Measurements from ENCODE around the gene FHOD3. TPM values are rescaled to one million over a fixed set of nuclear protein-coding genes. Genes with fewer than 3 reads are reported as not detected.

The FHOD3 gene
- total RNA-seq, 2 donors from 2014 or later = 2.8 to 3.1 TPM

GRCh38 chr18:36536426-36536825, 238.9 kb downstream of the FHOD3 start:
- Mint-ChIP-seq H3K9me3 (no peaks in the 10 kb centered on the region), H3K4me3 (no peak overlapping the region), H3K36me3 (ENCODE audit: low read depth) (no peaks in the 10 kb centered on the region), H3K4me1 (no peaks in the 10 kb centered on the region), H3K27me3 (ENCODE audit: insufficient read depth) (no peaks in the 10 kb centered on the region), H3K27ac (no peak overlapping the region)
- Histone ChIP-seq H3K4me3 (ENCODE audit: low read length) (no peak overlapping the region), H3K27ac (ENCODE audit: low read depth, low read length) (no peak overlapping the region), H3K36me3 (ENCODE audit: control insufficient read depth, insufficient read depth, low read length) (no peaks in the 10 kb centered on the region), H3K9ac (ENCODE audit: extremely low read depth, low read length, poor library complexity, severe bottlenecking) (no peak overlapping the region), H3K4me1 (ENCODE audit: control insufficient read depth, insufficient read depth, low read length) (no peaks in the 10 kb centered on the region), H3K9me3 (ENCODE audit: control insufficient read depth, low read length) (no peaks in the 10 kb centered on the region), H3K27me3 (ENCODE audit: control insufficient read depth, insufficient read depth, low read length, poor library complexity, severe bottlenecking) (no peaks in the 10 kb centered on the region)
- TF ChIP-seq, protein P1, sequence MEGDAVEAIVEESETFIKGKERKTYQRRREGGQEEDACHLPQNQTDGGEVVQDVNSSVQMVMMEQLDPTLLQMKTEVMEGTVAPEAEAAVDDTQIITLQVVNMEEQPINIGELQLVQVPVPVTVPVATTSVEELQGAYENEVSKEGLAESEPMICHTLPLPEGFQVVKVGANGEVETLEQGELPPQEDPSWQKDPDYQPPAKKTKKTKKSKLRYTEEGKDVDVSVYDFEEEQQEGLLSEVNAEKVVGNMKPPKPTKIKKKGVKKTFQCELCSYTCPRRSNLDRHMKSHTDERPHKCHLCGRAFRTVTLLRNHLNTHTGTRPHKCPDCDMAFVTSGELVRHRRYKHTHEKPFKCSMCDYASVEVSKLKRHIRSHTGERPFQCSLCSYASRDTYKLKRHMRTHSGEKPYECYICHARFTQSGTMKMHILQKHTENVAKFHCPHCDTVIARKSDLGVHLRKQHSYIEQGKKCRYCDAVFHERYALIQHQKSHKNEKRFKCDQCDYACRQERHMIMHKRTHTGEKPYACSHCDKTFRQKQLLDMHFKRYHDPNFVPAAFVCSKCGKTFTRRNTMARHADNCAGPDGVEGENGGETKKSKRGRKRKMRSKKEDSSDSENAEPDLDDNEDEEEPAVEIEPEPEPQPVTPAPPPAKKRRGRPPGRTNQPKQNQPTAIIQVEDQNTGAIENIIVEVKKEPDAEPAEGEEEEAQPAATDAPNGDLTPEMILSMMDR (conservative IDR thresholded peaks at IDR 0.05) = no peak
- WGBS, 2 experiments (ENCODE audit: insufficient coverage in 1 of 2, insufficient read length in 1 of 2) = 86 to 94% methylated on average over 3 to 4 of the region's 4 CpGs
- no peak for DNase-seq

GRCh38 chr18:36537289-36537688, 239.8 kb downstream of the FHOD3 start:
- no peak overlapping the region for H3K9ac ChIP-seq (ENCODE audit: extremely low read depth, low read length, poor library complexity, severe bottlenecking)
- no peaks in the 10 kb centered on the region for H3K27me3 ChIP-seq (ENCODE audit: control insufficient read depth, insufficient read depth, low read length, poor library complexity, severe bottlenecking)
- no peaks in the 10 kb centered on the region for H3K4me1 Mint-ChIP-seq
- H3K27ac ChIP-seq (ENCODE audit: low read depth, low read length) = no peak overlapping the region
- no peak for DNase-seq
- H3K4me3 Mint-ChIP-seq = no peak overlapping the region
- H3K27ac Mint-ChIP-seq = no peak overlapping the region
- no peak overlapping the region for H3K4me3 ChIP-seq (ENCODE audit: low read length)
- H3K4me1 ChIP-seq (ENCODE audit: control insufficient read depth, insufficient read depth, low read length) = no peaks in the 10 kb centered on the region
- H3K9me3 Mint-ChIP-seq = no peaks in the 10 kb centered on the region
- no peaks in the 10 kb centered on the region for H3K36me3 ChIP-seq (ENCODE audit: control insufficient read depth, insufficient read depth, low read length)
- H3K27me3 Mint-ChIP-seq (ENCODE audit: insufficient read depth) = no peaks in the 10 kb centered on the region
- TF ChIP-seq, protein P1 (conservative IDR thresholded peaks at IDR 0.05) = peak; percentile 46
- no peaks in the 10 kb centered on the region for H3K9me3 ChIP-seq (ENCODE audit: control insufficient read depth, low read length)
- no peaks in the 10 kb centered on the region for H3K36me3 Mint-ChIP-seq (ENCODE audit: low read depth)

GRCh38 chr18:36539674-36540231, 242.2 kb downstream of the FHOD3 start:
- no peaks in the 10 kb centered on the region for H3K36me3 ChIP-seq (ENCODE audit: control insufficient read depth, insufficient read depth, low read length)
- WGBS, 2 experiments (ENCODE audit: insufficient coverage in 1 of 2, insufficient read length in 1 of 2) = 93 to 96% methylated on average over 3 to 4 of the region's 5 CpGs
- Mint-ChIP-seq H3K27ac (no peak overlapping the region), H3K4me1 (no peaks in the 10 kb centered on the region), H3K4me3 (no peak overlapping the region), H3K36me3 (ENCODE audit: low read depth) (no peaks in the 10 kb centered on the region), H3K9me3 (no peaks in the 10 kb centered on the region), H3K27me3 (ENCODE audit: insufficient read depth) (no peaks in the 10 kb centered on the region)
- DNase-seq = no peak
- TF ChIP-seq, protein P1 (conservative IDR thresholded peaks at IDR 0.05) = no peak
- H3K9me3 ChIP-seq (ENCODE audit: control insufficient read depth, low read length) = no peaks in the 10 kb centered on the region
- no peaks in the 10 kb centered on the region for H3K27me3 ChIP-seq (ENCODE audit: control insufficient read depth, insufficient read depth, low read length, poor library complexity, severe bottlenecking)
- no peaks in the 10 kb centered on the region for H3K4me1 ChIP-seq (ENCODE audit: control insufficient read depth, insufficient read depth, low read length)
- no peak overlapping the region for H3K27ac ChIP-seq (ENCODE audit: low read depth, low read length)
- H3K9ac ChIP-seq (ENCODE audit: extremely low read depth, low read length, poor library complexity, severe bottlenecking) = no peak overlapping the region
- no peak overlapping the region for H3K4me3 ChIP-seq (ENCODE audit: low read length)
